NCI-H774 (cell line): ENCODE results near the gene B3GALNT1.
A peak's percentile ranks its signal among the peaks of the same experiment; 100 is the strongest.

Experiments used
- DNase-seq: peaks from one replicate; lab custom pipeline; 2025; lab: John Stamatoyannopoulos, UW

B3GALNT1 gene

GRCh38 chr3:161104561-161105551 is at the start of gene B3GALNT1:
TSS of gene B3GALNT1 (minus strand) at chr3:161105349. CDS start at chr3:161086754, 18,595 bp downstream.
- DNase-seq = peak; percentile 68

- no peak for DNase-seq
Observed at GRCh38 chr3:161153480-161153879, 48.3 kb upstream of the B3GALNT1 start.

DNA sequence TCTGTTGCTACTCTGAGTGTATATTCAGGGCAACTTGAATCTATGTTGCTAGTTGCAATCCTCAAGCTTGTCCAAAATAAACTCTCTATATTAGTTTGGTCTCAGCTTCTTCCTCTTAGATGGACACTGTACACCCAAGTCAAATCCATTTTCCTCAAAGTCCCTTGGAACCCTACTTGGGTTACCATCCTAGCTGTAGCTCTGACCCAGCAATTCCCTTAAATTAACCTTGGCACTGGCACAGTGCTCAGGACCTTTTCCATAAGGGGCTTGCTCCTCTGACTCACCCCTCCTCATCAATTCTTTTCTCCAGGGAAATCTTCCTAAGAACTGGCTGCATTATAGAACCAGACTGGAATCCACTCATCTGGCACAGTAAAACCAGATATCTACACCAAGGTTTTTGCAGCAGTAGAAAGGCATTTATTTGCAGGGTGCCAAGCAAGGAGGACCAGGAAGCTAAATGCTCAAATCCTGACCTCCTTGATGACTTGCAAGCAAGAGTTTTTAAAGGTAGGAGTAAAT is 44.9 kb upstream of the B3GALNT1 start:
- no peak for DNase-seq

DNA sequence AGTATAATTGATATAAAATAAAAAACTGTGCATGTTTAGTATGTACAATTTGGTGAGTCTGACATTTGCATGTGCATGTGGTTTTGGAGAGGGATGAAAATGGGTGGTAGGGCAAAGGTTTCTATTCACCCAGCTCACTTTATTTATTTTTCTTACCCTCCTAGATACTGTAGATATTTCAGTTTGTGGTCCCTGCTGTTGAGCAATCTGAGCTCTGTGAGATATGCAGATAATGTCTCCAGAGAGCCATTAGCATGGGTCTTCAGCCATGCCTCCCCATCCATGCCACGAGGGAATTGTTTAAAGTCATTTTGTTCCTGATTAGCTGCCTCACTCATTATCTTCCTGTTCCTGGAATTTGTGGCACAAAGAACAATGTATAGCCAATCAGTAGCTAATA is 44.4 kb upstream of the B3GALNT1 start:
- DNase-seq = no peak

DNA sequence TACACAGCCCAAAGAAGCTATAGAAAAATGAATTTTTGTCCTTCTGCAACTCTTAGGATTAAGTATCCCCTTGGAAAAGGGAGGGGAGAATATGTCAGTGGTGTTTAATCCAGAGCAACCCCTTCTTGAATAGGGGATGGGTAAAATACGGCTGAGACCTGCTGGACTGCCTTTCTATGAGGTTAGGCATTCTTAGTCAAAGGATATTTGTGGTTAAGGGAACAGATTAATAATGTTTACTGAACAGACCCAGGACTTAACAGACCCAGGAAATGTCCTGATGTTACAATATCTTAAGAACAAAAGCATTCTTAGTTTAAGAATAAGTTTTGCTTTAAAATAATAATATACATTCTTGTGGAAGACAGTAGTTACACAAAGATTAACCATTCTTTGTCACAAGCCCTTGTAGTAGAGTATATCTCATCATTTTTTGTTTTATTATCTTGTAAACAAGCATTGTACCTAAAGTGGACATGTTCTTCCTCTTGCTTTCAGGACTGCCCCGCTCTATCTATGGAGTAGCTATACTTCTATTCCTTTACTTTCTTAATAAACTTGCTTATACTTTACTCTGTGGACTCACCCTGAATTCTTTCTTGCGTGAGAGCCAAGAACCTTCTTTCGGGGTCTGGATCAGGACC is 43.8 kb upstream of the B3GALNT1 start:
- no peak for DNase-seq

GRCh38 chr3:161142486-161142885 is 37.3 kb upstream of the B3GALNT1 start:
- no peak for DNase-seq

GRCh38 chr3:161139686-161140085 is 34.5 kb upstream of the B3GALNT1 start:
- DNase-seq = no peak

GRCh38 chr3:161137260-161137659 is 32.1 kb upstream of the B3GALNT1 start:
- DNase-seq = no peak

DNA sequence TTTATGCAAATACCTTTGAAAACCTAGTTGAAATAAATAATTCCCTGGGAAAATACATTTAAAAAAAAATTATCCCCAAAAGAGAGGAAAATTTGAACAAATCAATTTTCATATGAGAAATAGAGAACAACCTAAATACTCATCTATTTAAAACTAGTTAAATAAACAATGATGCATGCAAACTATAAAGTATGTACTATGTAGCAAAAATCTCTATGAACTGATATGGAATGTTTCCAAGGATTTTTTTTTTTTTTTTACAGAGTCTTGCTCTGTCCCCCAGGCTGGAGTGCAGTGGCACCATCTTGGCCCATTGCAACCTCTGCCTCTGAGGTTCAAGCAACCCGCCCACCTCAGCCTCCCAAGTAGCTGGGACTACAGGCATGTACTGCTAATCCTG is 27.2 kb upstream of the B3GALNT1 start:
- no peak for DNase-seq

DNA sequence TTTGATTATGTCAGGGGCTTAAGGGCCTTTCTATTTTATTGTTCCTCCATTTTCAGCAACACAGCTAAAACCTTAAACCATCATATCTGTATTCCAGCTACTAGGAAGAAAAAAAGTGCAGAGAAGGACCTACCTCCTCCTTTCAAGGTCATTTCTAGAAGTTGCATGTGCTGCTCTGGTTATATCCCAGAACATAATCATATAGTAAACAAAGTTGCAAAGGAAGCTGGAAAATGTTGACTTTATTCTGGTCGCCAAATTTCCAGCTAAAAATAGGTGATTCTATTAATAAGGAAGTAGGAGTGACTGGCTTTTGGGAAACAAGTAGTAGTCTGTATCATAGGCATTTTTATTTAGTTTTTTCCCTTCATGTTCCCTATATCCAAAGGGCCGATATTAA is 21.3 kb upstream of the B3GALNT1 start:
- no peak for DNase-seq

GRCh38 chr3:161117646-161118045 is 12.5 kb upstream of the B3GALNT1 start:
- no peak for DNase-seq

- no peak for DNase-seq
Observed at GRCh38 chr3:161108840-161109239, 3.7 kb upstream of the B3GALNT1 start.

DNA sequence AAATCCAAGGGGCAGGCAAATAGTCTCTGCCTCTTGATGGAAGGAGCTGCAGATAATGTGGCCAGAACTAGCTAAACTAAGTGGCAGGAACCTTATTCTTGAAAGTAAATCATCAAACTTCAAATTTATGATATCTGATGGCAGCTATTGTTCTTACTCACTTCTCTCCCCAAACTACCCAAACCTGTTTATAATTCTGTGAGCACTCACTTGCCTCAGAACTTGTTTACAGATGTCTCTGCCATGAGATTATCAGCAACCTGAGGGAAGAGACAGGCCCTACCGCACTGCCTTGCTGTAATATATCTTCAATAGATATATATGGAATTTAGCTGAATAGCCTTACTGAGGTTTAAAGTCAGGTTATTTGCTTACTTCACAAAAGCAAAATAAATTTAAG is 2.2 kb upstream of the B3GALNT1 start:
- DNase-seq = no peak

- no peak for DNase-seq
Observed at GRCh38 chr3:161103776-161104385, 1.3 kb downstream of the B3GALNT1 start.

DNA sequence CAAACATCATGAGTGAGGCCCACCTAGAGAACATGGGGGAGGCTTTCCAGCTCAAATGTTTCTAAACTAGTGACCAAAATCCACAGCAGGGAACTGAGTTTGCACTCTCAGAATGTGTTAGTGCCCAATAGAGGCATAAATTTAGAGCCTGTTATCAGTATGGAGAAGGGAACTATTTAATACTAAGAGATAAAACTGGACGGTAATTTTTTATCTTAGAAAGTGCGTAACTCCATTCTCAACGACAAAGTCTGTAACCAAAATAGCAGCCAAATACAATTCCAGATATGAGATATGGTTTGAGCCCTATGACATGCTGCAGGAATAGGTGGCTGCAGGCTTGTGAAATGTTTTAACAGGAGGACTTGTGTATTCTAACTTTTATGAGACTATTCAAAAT is 3.5 kb downstream of the B3GALNT1 start:
- no peak for DNase-seq

DNA sequence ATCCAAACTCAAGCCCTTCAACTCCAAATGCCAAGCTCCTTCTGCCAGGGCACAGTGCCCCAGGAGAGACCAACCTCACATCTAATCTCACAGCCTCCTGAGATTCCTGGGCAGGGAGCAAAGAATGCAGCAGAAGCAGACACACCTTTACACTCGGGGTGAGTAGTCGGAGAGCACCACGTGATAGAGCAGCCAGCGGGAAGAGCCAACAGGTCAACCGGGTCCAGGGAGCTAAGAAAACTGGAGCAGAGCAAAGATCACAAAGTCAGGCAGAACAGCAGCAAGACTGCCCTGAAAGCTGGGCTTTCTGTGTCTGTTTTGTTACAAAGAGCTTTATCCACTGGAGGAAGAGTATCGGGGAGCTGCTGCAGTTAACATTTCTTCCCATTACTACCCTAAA is 4.2 kb downstream of the B3GALNT1 start:
- DNase-seq = no peak

DNA sequence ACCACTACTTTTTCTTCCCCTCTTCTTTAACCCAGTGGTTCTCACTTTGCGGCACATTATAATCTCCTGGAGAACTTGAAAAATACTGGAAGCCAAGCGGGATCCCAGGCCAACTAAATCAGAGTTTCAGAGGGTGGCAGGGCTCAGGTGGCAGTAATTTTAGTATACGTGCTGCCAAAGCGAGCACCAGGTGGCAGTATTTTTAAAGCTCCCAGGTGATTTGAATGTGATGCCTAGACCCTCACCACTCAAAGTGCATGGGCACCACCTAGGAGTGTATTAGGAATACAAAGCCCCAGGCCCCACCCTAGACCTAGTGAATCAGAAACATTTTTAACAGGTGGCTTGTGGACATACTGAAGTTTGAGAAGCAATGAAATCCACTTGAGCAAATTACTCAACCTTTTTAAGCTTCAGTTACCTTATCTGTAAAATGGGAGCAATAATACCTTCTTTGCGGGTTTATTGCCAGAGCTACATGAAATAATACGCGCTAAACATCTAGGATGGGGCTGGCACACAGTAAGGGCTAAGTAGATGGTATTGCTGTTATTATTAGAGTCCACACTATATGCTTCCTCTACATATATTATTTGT is 8.3 kb downstream of the B3GALNT1 start:
- no peak for DNase-seq

DNA sequence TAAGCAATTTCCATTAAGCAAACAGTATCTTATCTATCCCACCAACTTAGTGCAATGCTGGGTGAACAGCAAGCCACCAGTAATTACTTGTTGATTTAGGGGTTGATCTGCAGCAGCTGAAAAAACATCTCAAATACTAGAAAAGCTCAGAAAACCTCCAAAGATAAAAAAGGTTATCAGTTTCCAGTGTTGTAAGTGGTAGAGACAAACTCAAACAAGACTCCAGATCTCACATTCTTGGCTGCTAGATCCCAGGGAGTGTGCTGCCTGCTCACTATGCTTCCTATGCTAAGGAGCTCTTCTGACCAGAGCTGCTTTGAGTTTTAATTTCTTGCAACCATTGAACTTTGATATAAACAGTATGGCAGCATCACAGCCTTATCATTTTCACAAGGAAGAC is 11.3 kb downstream of the B3GALNT1 start:
- no peak for DNase-seq

- DNase-seq = no peak
Observed at GRCh38 chr3:161084277-161084676, 20.9 kb downstream of the B3GALNT1 start.

GRCh38 chr3:161083131-161083530 is 22.0 kb downstream of the B3GALNT1 start:
- DNase-seq = no peak

DNA sequence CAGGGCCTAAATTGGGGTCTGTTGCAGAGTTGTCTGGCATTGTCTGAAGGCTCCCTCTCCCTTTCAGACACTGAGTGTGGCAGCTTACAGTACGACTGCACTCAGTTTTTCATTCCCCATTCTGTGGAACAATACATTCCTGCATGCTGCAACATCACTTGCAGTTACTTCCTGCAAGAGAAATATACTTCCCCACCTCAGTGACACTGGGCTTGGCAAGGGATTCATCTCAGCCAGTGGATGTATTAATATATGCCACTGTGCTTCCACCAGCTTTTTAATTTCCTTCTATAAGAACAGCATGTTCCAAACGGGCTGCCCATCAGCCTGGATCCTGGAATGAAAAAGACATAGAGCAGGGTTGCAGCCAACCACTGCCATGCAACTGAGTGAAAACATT is 23.1 kb downstream of the B3GALNT1 start:
- DNase-seq = no peak

GRCh38 chr3:161081633-161082032 is 23.5 kb downstream of the B3GALNT1 start:
- DNase-seq = no peak
